ENCODE measurements around the gene MRTFB. TPM values are rescaled to one million over a fixed set of nuclear protein-coding genes. Genes with fewer than 3 reads are reported as not detected.
A peak's percentile ranks its signal among the peaks of the same experiment; 100 is the strongest.
"Not testable (repeated sequence)": the region's sequence is repeated elsewhere in the genome, so short reads cannot be mapped to it uniquely, and the experiment has no call there.

The MRTFB gene, protein sequence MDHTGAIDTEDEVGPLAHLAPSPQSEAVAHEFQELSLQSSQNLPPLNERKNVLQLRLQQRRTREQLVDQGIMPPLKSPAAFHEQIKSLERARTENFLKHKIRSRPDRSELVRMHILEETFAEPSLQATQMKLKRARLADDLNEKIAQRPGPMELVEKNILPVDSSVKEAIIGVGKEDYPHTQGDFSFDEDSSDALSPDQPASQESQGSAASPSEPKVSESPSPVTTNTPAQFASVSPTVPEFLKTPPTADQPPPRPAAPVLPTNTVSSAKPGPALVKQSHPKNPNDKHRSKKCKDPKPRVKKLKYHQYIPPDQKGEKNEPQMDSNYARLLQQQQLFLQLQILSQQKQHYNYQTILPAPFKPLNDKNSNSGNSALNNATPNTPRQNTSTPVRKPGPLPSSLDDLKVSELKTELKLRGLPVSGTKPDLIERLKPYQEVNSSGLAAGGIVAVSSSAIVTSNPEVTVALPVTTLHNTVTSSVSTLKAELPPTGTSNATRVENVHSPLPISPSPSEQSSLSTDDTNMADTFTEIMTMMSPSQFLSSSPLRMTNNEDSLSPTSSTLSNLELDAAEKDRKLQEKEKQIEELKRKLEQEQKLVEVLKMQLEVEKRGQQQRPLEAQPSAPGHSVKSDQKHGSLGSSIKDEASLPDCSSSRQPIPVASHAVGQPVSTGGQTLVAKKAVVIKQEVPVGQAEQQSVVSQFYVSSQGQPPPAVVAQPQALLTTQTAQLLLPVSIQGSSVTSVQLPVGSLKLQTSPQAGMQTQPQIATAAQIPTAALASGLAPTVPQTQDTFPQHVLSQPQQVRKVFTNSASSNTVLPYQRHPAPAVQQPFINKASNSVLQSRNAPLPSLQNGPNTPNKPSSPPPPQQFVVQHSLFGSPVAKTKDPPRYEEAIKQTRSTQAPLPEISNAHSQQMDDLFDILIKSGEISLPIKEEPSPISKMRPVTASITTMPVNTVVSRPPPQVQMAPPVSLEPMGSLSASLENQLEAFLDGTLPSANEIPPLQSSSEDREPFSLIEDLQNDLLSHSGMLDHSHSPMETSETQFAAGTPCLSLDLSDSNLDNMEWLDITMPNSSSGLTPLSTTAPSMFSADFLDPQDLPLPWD
- total RNA-seq: 100 to 1,000 TPM in 1 of 2 donors, 10 to 100 TPM in 1; 91.4 to 140 TPM
- 41.4 TPM for polyA plus RNA-seq (ENCODE audit: insufficient read depth, low read depth, low replicate concordance)
- long read RNA-seq, donor 1, full-length matches to known transcripts: 1 of 17 reads
- long read RNA-seq, donor 1, partial matches to known transcripts: 16 of 17 reads
- long read RNA-seq, donor 1, other reads (novel, unspliced or antisense): 0 of 17 reads
- long read RNA-seq, donor 2: 0 reads

DNA sequence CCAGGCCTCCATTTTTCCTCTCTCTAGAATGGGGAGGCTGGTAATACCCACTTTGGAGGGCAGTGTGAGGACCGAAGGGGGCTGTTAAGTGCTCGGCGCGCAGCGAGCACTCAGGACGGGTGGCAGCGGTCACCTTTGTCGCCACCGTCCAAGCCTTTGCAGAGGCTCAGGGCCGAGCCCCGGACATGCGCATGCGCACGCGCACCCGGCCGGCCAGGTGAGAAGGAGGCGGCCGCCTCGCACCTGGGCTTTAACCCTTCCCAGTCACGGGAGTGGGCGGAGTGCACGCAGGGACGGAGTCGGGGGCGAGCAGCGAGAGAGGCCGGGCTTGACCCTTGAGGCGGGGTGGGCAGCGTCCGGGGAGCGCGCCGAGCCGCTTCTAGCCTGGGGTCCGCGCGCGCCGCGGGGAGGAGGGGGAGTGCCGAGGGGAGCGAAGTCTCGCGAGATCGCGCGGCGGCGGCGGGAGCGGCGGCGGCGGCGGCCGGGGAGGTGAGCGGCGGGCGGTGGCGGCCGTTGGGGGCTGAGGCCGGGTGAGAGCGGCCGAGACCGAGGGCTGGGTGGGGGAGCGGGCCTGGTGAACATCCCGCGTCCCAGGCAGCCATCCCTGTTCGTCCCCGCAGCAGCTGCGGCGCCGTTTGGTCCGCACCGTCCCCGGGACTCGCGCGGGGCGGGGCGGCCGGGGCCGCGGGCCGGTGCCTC, at the start of gene MRTFB:
TSS of gene MRTFB (plus strand) at position 443 of the 699 bp plus-strand sequence. CDS start 69,288 bp downstream, outside the sequence.
- no peak for TF ChIP-seq POLR2A (IDR thresholded peaks at IDR 0.05)
- TF ChIP-seq, protein P1, sequence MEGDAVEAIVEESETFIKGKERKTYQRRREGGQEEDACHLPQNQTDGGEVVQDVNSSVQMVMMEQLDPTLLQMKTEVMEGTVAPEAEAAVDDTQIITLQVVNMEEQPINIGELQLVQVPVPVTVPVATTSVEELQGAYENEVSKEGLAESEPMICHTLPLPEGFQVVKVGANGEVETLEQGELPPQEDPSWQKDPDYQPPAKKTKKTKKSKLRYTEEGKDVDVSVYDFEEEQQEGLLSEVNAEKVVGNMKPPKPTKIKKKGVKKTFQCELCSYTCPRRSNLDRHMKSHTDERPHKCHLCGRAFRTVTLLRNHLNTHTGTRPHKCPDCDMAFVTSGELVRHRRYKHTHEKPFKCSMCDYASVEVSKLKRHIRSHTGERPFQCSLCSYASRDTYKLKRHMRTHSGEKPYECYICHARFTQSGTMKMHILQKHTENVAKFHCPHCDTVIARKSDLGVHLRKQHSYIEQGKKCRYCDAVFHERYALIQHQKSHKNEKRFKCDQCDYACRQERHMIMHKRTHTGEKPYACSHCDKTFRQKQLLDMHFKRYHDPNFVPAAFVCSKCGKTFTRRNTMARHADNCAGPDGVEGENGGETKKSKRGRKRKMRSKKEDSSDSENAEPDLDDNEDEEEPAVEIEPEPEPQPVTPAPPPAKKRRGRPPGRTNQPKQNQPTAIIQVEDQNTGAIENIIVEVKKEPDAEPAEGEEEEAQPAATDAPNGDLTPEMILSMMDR (IDR thresholded peaks at IDR 0.05): no peak
- 1 to 20% methylated on average over 2 to 80 of the region's 86 CpGs for WGBS, 2 donors
- Histone ChIP-seq H3K27ac (peak within 1 kb of the TSS; percentile 87 to 91), H3K36me3 (ENCODE audit: low read depth, missing control alignments) (no peaks in the 10 kb centered on the region), H3K9me3 (no peaks in the 10 kb centered on the region), H3K27me3 (no peaks in the 10 kb centered on the region), H3K4me1 (peaks cover 5% of the 10 kb centered on the region), H3K4me3 (peak within 1 kb of the TSS; percentile 72 to 91)
- DNase-seq: peak; percentile 83
- intact Hi-C loops (cut with DNase I; ENCODE audit: low total_unique reads): no loop called here

DNA sequence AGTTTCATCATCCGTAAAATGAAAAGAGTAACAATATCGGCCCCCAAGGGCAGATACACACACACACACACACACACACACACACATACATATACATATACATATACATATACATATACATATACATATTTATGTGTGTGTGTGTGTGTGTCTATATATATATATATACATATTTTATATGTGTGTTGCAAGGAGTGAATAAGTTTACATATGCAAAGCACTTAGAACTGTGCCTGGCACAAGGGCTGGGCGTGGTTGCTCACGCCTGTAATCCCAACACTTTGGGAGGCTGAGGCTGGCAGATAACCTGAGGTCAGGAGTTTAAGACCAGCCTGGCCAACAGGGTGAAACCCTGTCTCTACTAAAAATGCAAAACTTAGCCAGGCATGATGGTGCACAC, 47.6 kb upstream of the MRTFB start:
- DNase-seq; H3K36me3 ChIP-seq (ENCODE audit: low read depth, missing control alignments); H3K4me3 ChIP-seq; H3K9me3 ChIP-seq; H3K4me1 ChIP-seq; H3K27me3 ChIP-seq; H3K27ac ChIP-seq; intact Hi-C loops (cut with DNase I; ENCODE audit: low total_unique reads): not testable (repeated sequence)
- 85 to 98% methylated on average over 4 of the region's 4 CpGs for WGBS, 2 donors

DNA sequence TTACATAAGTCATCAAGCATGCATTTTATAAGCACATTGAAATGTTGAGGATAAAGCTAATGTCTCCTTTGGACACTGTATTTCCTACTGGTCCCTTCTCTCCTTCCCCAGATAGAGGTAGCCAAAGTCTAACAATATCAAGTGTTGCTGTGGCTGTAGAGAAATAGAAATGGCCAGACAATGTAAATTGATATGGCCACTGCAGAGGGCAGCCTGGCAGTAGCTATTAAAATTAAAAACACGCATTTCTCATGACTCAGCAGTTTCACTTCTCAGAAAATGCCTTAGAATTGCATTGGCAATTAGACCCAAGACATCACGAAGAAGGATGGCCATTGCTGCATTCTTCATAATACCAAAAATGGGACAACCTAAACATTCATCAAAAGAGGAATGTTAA, 46.8 kb upstream of the MRTFB start:
- DNase-seq: no peak
- TF ChIP-seq POLR2A (IDR thresholded peaks at IDR 0.05): no peak
- TF ChIP-seq, protein P1 (IDR thresholded peaks at IDR 0.05): no peak
- Histone ChIP-seq H3K4me1 (no peaks in the 10 kb centered on the region), H3K27ac (no peak overlapping the region), H3K9me3 (no peaks in the 10 kb centered on the region), H3K27me3 (no peaks in the 10 kb centered on the region), H3K36me3 (ENCODE audit: low read depth, missing control alignments) (no peaks in the 10 kb centered on the region), H3K4me3 (no peak overlapping the region)
- intact Hi-C loops (cut with DNase I; ENCODE audit: low total_unique reads): no loop called here
- 41 to 46% methylated on average over 2 of the region's 2 CpGs for WGBS, 2 donors

DNA sequence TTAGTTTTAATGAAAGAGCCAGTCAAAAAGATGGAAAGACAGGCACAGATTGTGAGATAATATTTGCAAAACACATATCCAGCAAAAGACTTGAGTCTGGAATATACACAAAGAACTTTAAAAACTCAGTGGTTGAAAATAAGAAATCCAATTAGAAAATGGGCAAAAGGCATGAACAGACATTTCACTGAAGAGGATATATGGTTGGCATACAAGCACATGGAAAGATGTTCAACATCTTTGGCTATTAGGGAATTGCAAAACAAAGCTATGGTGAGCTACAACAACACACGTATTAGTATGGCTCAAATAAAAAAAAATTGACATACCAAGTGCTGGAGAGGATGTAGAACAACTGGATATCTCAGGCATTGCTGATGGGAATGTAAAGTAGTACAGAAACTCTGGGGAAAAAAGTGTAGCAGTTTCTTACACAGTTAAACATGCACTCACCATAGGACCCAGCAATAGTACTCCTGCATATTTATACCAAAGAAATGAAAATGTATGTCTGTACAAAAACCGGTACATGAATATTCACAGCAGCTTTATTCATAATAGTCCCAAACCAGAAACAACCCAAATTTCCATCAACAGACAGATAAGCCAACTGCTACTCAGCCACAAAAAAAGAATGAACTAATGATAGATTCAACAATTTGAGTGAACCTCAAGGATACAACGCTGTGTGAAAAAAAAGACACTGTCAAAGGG, 44.4 kb upstream of the MRTFB start:
- 93 to 95% methylated on average over 3 of the region's 3 CpGs for WGBS, 2 donors

More for the DNA sequence above, 44.4 kb upstream of the MRTFB start:
- TF ChIP-seq POLR2A (IDR thresholded peaks at IDR 0.05): no peak
- TF ChIP-seq, protein P1 (IDR thresholded peaks at IDR 0.05): no peak
- intact Hi-C loops (cut with DNase I; ENCODE audit: low total_unique reads): no loop called here
- no peak for DNase-seq
- Histone ChIP-seq H3K27ac (no peak overlapping the region), H3K9me3 (no peaks in the 10 kb centered on the region), H3K4me1 (no peaks in the 10 kb centered on the region), H3K36me3 (ENCODE audit: low read depth, missing control alignments) (no peaks in the 10 kb centered on the region), H3K4me3 (no peak overlapping the region), H3K27me3 (no peaks in the 10 kb centered on the region)

Data from testis (tissue), 5 donors.